ENCODE results near the gene CERT1.
"Not testable (repeated sequence)": the region's sequence is repeated elsewhere in the genome, so short reads cannot be mapped to it uniquely, and the experiment has no call there.

Gene CERT1

DNA sequence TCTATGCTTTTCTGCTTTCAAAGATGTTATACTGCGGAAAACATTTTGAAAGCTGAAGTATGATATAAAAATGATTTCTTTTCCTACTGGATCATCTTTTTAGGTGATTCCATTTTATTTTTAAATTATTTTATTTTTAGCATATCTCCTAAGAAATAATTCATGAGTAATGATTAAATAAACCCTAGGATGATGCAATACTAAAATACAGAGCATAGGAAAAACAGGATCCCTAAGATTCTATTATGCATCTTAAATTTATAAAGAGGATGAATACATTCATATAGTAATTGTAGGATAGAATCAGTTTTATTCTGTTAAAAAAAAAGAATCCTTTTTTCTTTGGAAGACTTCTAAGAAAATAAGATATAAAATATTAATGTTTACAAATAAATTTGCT lies 11.1 kb upstream of the CERT1 start:
- no peak for DNase-seq (ENCODE audit: low spot score)

- DNase-seq (ENCODE audit: low spot score), result no peak
Measured at GRCh38 chr5:75522025-75522424, 10.6 kb upstream of the CERT1 start.

GRCh38 chr5:75521195-75521594 lies 9.8 kb upstream of the CERT1 start:
- DNase-seq (ENCODE audit: low spot score), result no peak

DNA sequence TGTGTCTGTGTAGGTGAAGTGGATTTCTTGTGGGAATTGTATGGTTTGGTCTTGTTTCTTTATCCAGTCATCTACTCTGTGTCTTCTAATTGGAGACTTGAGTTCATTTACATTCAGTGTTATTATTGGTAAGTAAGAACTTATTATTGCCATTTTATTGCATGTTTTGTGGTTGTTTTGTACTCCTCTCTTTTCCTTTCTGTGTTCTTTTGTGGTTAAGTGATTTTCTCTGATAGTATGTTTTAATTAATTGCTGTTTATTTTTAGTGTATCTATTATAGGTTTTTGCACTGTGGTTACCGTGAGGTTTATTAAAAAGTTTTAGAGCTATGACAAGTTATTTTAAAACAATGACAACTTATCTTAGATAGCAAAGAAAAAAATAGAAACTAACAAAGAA lies 8.3 kb upstream of the CERT1 start:
- DNase-seq (ENCODE audit: low spot score), result no peak

DNA sequence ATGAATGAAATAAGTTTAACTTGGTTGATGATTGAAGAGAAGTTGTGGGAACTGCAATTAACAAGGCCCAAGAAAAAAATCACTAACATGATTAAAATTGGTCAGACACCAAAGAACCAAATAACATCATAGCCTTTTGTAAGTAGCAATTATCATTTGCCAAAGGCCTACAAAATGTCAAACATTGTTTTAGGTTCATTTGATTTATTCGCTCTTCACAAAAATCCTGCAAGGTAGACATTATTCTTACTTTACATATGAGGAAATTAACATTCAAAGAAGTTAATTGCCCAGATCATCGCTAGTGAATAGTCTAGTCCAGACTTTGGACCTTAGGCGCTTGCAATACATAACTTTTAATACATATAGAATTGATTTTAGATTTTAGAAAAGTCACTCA lies 2.9 kb upstream of the CERT1 start:
- no peak for DNase-seq (ENCODE audit: low spot score)

DNA sequence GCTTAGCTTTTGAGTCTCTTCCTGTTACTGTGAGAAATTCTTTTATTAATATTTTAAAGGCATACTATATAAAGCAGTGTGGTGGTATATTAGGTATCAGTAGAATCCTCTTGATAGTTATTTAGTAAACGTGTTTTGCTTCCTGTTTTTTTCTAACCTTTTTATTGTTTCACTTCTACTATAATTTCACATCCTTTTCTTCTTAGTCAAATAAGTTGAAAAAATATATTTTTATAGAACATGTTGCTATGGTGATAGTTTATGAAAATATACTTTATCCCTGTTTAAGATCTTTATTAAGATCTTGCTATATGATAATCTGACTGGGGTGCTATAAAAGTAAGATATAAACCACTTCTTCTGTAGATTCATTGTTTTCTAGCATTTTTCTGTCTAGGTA lies 2.4 kb upstream of the CERT1 start:
- no peak for DNase-seq (ENCODE audit: low spot score)

GRCh38 chr5:75512383-75513074 lies 1.1 kb upstream of the CERT1 start:
- no peak for DNase-seq (ENCODE audit: low spot score)

GRCh38 chr5:75510836-75511434 lies 494 bp downstream of the CERT1 start:
- DNase-seq (ENCODE audit: low spot score), result peak; percentile 75

- no peak for DNase-seq (ENCODE audit: low spot score)
Measured at GRCh38 chr5:75510417-75510835, 1.0 kb downstream of the CERT1 start.

GRCh38 chr5:75509956-75510355 lies 1.5 kb downstream of the CERT1 start:
- no peak for DNase-seq (ENCODE audit: low spot score)

- no peak for DNase-seq (ENCODE audit: low spot score)
Measured at GRCh38 chr5:75509546-75509945, 1.9 kb downstream of the CERT1 start.

DNA sequence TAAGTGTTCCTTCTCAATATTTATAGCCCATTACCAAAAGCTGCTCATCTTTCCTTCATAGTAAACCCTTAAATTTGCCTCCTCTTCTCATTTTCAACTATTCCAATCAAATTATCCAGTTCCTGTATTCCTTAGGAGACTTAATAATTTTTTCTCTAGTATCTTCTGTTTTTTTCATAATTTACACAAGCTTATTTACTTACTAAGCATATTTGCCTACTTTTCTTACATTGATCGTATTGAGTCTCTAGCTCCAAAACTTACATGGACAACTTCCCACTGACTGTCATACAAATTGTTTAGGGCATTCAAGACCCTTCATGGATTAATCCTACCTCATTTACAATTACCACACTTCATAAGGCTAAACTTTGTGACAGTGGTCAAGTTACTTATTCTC lies 3.6 kb downstream of the CERT1 start:
- no peak for DNase-seq (ENCODE audit: low spot score)

DNA sequence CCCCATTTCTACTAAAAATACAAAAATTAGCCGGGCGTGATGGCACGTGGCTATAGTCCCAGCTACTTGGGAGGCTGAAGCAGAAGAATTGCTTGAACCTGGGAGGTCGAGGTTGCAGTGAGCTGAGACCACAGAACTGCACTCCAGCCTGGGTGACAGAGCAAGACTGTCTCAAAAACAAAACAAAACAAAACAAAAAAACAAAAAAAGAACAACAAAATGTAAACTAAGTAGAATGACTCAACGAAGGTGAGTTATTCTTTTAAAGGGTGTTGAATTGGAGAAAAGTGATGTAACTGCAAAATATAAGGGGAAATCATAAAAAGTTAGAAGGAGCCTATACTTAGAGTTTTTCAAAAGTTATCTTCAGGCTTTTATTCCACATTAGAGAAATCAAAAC lies 6.3 kb downstream of the CERT1 start:
- DNase-seq (ENCODE audit: low spot score), result not testable (repeated sequence)

DNA sequence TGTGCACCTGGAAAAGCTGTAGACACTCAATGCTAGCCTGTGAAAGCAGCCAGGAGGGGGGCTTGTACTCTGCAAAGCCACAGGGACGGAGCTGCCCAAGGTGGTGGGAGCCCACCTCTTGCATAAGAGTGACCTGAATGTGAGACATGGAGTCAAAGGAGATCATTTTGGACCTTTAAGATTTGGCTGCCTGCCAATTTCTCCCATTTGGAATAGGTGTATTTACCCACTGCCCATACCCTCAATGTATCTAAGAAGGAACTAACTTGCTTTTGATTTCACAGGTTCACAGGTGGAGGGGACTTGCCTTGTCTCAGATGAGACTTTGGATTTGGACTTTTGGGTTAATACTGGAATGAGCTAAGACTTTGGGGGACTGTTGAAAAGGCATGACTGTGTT lies 12.6 kb downstream of the CERT1 start:
- DNase-seq (ENCODE audit: low spot score), result not testable (repeated sequence)

GRCh38 chr5:75498208-75498777 lies 13.1 kb downstream of the CERT1 start:
- DNase-seq (ENCODE audit: low spot score), result no peak

- no peak for DNase-seq (ENCODE audit: low spot score)
Measured at GRCh38 chr5:75496026-75496425, 15.4 kb downstream of the CERT1 start.

DNA sequence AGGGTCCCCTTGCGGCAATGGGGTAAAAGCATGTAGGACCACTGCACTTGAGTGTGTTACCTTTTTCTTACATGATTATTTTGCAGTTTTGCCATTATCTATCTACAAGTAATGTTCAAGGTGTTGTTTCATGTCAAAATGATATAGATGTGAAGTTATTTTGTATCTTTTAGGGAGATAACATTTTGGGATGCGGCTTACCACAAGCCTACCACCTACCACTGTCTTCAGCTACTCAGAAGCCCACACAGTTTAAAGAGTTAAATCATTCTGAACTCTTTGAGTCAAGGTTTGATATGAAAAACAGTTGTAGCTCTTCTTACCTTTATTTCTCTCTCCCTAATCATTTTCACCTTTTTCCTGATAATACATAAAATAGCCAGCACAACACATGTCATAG lies 19.8 kb downstream of the CERT1 start:
- no peak for DNase-seq (ENCODE audit: low spot score)

- not testable (repeated sequence) for DNase-seq (ENCODE audit: low spot score)
Measured at GRCh38 chr5:75489847-75490246, 21.6 kb downstream of the CERT1 start.

- DNase-seq (ENCODE audit: low spot score), result no peak
Measured at GRCh38 chr5:75484605-75485004, 26.8 kb downstream of the CERT1 start.

GRCh38 chr5:75482482-75482881 lies 28.9 kb downstream of the CERT1 start:
- no peak for DNase-seq (ENCODE audit: low spot score)

DNA sequence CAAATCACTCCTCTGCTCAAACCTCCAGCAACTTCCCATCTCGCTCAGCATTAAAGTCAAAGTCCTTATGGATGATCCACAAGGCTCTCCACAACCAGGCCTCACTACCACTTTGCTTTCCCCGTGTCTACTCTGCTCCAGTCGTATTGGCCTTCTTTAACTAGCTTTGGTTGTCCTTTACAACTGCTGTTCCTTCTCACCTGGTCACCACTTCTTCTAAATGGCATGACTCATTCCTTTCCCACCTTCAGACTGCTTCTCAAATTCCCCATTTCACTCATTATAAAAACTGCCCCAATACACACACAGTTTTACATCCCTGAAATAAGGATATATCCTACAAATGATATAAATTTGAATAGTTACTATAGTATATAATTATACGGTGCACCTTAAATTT lies 30.4 kb downstream of the CERT1 start:
- no peak for DNase-seq (ENCODE audit: low spot score)

DNA sequence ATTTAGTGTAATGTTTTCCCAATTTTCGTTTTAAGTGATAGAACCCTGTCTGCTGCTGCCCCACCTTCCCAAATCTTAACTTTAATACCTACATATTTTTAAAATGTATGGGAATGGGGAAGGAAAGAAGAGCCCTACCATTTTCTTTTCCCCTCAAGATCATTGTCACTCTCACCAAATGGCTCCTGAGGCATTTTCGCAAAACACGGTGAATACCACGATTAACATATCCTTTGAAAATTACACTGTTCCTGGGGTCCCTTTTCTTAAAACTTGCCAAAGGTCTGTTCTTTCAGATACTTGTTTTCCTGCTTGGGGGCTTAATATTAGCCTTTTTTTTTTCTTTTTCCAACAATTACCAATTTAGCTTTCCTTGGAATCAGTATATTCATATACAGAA lies 36.1 kb downstream of the CERT1 start:
- no peak for DNase-seq (ENCODE audit: low spot score)

DNA sequence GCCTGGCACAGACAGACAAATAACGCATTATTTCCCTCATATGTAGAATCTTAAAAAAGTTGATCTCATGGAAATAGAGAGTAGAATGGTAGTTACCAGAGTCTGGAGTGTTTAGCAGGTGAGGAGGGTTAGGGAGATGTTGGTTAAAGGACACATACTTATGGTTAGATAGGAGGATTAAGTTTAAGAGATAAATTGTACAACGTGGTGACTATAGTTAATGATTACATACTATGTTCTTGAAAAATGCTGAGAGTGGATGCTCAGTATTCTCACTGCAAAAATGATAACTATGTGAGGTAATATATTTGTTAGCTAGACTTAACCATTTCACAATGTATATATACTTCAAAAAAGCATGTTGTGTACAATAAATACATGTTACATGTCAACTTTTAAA lies 38.0 kb downstream of the CERT1 start:
- DNase-seq (ENCODE audit: low spot score), result no peak

DNA sequence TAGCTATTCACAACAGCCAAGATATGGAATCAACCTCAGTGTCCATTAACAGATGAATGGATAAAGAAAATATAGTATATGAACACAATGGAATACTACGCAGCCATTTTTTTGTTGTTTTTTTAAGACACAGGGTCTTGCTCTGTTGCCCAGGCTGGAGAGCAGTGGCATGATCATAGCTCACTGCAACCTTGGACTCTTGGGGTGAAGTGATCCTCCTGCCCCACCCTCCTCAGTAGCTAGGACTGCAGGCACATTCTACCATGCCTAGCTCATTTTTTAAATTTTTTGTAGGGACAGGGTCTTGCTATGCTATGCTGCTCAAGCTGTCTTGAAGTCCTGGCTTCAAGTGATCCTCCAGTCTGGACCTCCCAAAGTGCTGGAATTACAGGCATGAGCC lies 38.5 kb downstream of the CERT1 start:
- DNase-seq (ENCODE audit: low spot score), result no peak
